Omental fat pad (tissue), 4 donors: ENCODE results near the gene P2RY10. TPM values are rescaled to one million over a fixed set of nuclear protein-coding genes. Genes with fewer than 3 reads are reported as not detected.

ENCODE experiments used
- ATAC-seq: fragments of 150-250 bp; one replicate; pipeline ENCODE4 v1.9.1; 2016; ENCODE audit warnings: mild to moderate bottlenecking, moderate library complexity; ENCODE audit not compliant: low FRiP score
- DNase-seq: peaks from one replicate; pipeline ENCODE4 v3.0.0-alpha.2; 2019; ENCODE audit warnings: low spot score
- CTCF ChIP-seq, 3 donors: fragments of 450-650 bp; IDR thresholded peaks; one replicate each; pipeline ENCODE4 v1.5.1; 2016 to 2017; ENCODE audit warnings: antibody characterized with exemption in 3 of 3, mild to moderate bottlenecking in 3 of 3, moderate library complexity in 2 of 3
- total RNA-seq, 4 donors: library from RNA; depleted of rRNA; stranded (reverse); fragments of >200 nt; gene quantifications; one replicate each; pipeline ENCODE4 v1.1.0, GENCODE V29; 2016

The P2RY10 gene
- total RNA-seq, 4 donors from 2014 or later: 1.5 to 2.9 (median 1.9) TPM; not detected in 1

GRCh38 chrX:78946178-78946931 lies 1.2 kb downstream of the P2RY10 start:
- TF ChIP-seq CTCF (IDR thresholded peaks at IDR 0.05): no peak
- ATAC-seq (no peak), DNase-seq (no peak)

GRCh38 chrX:78950009-78950835 lies 5.0 kb downstream of the P2RY10 start:
- ATAC-seq: no peak
- no peak for DNase-seq
- no peak for TF ChIP-seq CTCF (IDR thresholded peaks at IDR 0.05)

- no peak for TF ChIP-seq CTCF (IDR thresholded peaks at IDR 0.05)
- ATAC-seq (no peak), DNase-seq (no peak)
Measured at GRCh38 chrX:78957049-78957767, 12.0 kb downstream of the P2RY10 start.

DNA sequence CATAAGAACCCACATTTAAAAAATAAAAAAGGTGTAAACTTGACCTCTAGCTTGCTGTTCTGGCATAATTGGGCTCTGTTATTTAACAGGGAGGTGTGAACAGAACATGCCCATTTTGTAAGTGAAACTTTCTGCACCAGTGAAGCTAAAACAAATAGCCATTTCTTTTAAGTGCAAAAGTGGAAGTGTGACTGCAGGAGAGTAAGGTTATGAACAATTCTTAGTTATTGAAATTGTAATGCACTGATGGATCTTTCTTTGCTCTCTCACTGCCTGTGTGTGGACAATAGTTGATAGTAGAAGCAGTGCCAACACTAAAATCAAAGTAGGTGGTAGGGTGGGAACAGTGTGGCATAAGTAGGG lies 12.6 kb downstream of the P2RY10 start:
- TF ChIP-seq CTCF (IDR thresholded peaks at IDR 0.05): no peak
- ATAC-seq (no peak), DNase-seq (no peak)

- DNase-seq: no peak
- no peak for ATAC-seq
- TF ChIP-seq CTCF (IDR thresholded peaks at IDR 0.05): no peak
Measured at GRCh38 chrX:78958419-78959116, 13.4 kb downstream of the P2RY10 start.

- TF ChIP-seq CTCF (IDR thresholded peaks at IDR 0.05): no peak
- DNase-seq (no peak), ATAC-seq (no peak)
Measured at GRCh38 chrX:78960888-78961287, 15.7 kb downstream of the P2RY10 start.
